MM.1S (cell line): Measurements from ENCODE around the gene LRRC4B.

Source experiments
- CTCF ChIP-seq: fragments of 300-600 bp; sonication (generic); IDR thresholded peaks from 2 replicates; pipeline ENCODE4 v1.5.1; 2016; ENCODE audit warnings: antibody characterized with exemption, low read length, mixed read lengths
- EZH2 ChIP-seq: fragments of 300-600 bp; sonication (generic); optimal IDR thresholded peaks from 2 replicates; pipeline ENCODE3; 2017; ENCODE audit warnings: low read depth, mild to moderate bottlenecking, antibody characterized with exemption, low read length, mixed read lengths

GRCh38 chr19:50607874-50608785 is 39.9 kb upstream of the LRRC4B start:
- TF ChIP-seq EZH2, result no peak
- peak; percentile 32 for TF ChIP-seq CTCF
